HepG2 (cell line): ENCODE data around the gene RAB5A. TPM values are rescaled to one million over a fixed set of nuclear protein-coding genes. Genes with fewer than 3 reads are reported as not detected.
"Not testable (repeated sequence)": the region's sequence is repeated elsewhere in the genome, so short reads cannot be mapped to it uniquely, and the experiment has no call there.

Source experiments
- ATAC-seq: fragments of 200-7000 bp; cut with Tn5 transposase; 3 replicates; pipeline ENCODE4 v1.9.1; 2020; ENCODE audit warnings: mild to moderate bottlenecking, moderate library complexity
- BruUV-seq: library from RNA; stranded (reverse); fragments of 400-500 nt; replicated peaks from 2 replicates; lab custom pipeline; 2021; lab: Mats Ljungman, UMichigan
- CTCF ChIA-PET: fragments of 300-600 bp; formaldehyde crosslinking; extraction: SDS; loops from one replicate; lab custom pipeline; 2021; ENCODE audit warnings: low total read pairs, inconsistent platforms, low intra/inter-chr PET ratio; lab: Yijun Ruan, JAX
- POLR2A ChIA-PET: fragments of 350-600 bp; sonication (Branson Sonifier 250); formaldehyde crosslinking; loops from one replicate; lab custom pipeline; 2020; ENCODE audit warnings: antibody characterized with exemption, inconsistent platforms; lab: Yijun Ruan, JAX
- DNase-seq: peaks from one replicate; pipeline ENCODE4 v3.0.0-alpha.2; 2015; ENCODE audit warnings: low spot score
- FAIRE-seq: peaks from 3 replicates; lab custom pipeline; 2011; peaks lifted over from hg19 to GRCh38; lab: Jason Lieb, UNC
- H2AFZ ChIP-seq: one replicate; pipeline ENCODE4 v1.6.1; 2011; ENCODE audit warnings: low read length, inconsistent platforms
- H3K27ac ChIP-seq: fragments of 300-600 bp; 3 replicates; pipeline ENCODE4 v1.8.0; 2011; ENCODE audit warnings: mixed run types, mild to moderate bottlenecking, mixed read lengths, low read length, inconsistent platforms; ENCODE audit not compliant: insufficient read depth; ENCODE audit errors: extremely low read length
- H3K27me3 ChIP-seq, 2 experiments: fragments of 200-600 bp in 1 of 2; 2 replicates in 1 of 2; 3 replicates in 1 of 2; pipeline versions ENCODE4 v1.6.0 to v1.8.0; 2011; ENCODE audit warnings: low read length in 2 of 2, mild to moderate bottlenecking in 2 of 2, moderate library complexity in 2 of 2, inconsistent platforms in 1 of 2; ENCODE audit not compliant: insufficient read depth in 2 of 2, control insufficient read depth in 1 of 2
- H3K36me3 ChIP-seq, 2 experiments: fragments of 200-600 bp in 1 of 2; replicated peaks in 1 of 2; 2 replicates in 1 of 2; 3 replicates in 1 of 2; pipeline versions ENCODE4 v1.5.1 to v1.8.0; 2011; ENCODE audit warnings: low read length in 2 of 2, inconsistent platforms in 1 of 2; ENCODE audit not compliant: insufficient read depth in 2 of 2, control insufficient read depth in 1 of 2
- H3K4me1 ChIP-seq: 2 replicates; pipeline ENCODE4 v1.5.1; 2012; ENCODE audit warnings: low read length, inconsistent platforms; ENCODE audit not compliant: insufficient read depth
- H3K4me2 ChIP-seq: 2 replicates; pipeline ENCODE4 v1.6.0; 2011; ENCODE audit warnings: low read depth, low read length, inconsistent platforms
- H3K4me3 ChIP-seq, 3 experiments: fragments of 200-600 bp in 1 of 3; sonication (generic), shearing (Covaris generic) in 1 of 3; replicated peaks in 1 of 3; 2 replicates each; pipeline ENCODE4 v1.5.1; 2011 to 2016; ENCODE audit warnings: low read length in 3 of 3, inconsistent platforms in 2 of 3, low read depth in 2 of 3, mild to moderate bottlenecking in 2 of 3, control low read depth in 1 of 3, mixed read lengths in 1 of 3; ENCODE audit not compliant: insufficient read depth in 1 of 3
- H3K79me2 ChIP-seq: one replicate; pipeline ENCODE4 v1.6.1; 2011; ENCODE audit warnings: low read length, inconsistent platforms; ENCODE audit not compliant: insufficient read depth
- H3K9ac ChIP-seq: 2 replicates; pipeline ENCODE4 v1.6.0; 2011; ENCODE audit warnings: mild to moderate bottlenecking, low read depth, low read length, inconsistent platforms; ENCODE audit not compliant: insufficient read depth
- H3K9me3 ChIP-seq: 2 replicates; pipeline ENCODE4 v1.5.1; 2012; ENCODE audit warnings: mild to moderate bottlenecking, low read length
- H4K20me1 ChIP-seq: 2 replicates; pipeline ENCODE4 v1.6.0; 2011; ENCODE audit warnings: inconsistent platforms, mild to moderate bottlenecking, low read length, moderate library complexity; ENCODE audit not compliant: insufficient read depth
- ZBTB33 ChIP-seq: sonication (generic); formaldehyde crosslinking; IDR thresholded peaks from 2 replicates; pipeline ENCODE4 v1.4.0; 2020; ENCODE audit warnings: missing genetic modification reagents
- ZBTB38 ChIP-seq: sonication (generic); formaldehyde crosslinking; IDR thresholded peaks from 2 replicates; pipeline ENCODE4 v1.5.1; 2020; ENCODE audit warnings: mild to moderate bottlenecking, missing genetic modification reagents
- ZNF770 ChIP-seq: sonication (generic); formaldehyde crosslinking; IDR thresholded peaks from 2 replicates; pipeline ENCODE4 v1.5.0; 2020; ENCODE audit warnings: mild to moderate bottlenecking, missing genetic modification reagents
- WGBS: methylation state at CpG from one replicate; pipeline ENCODE4 v1.1.6; 2017; ENCODE audit warnings: low lambda C conversion rate; 5-methylcytosine and 5-hydroxymethylcytosine counted together
- in situ Hi-C: cut with HindIII; loops from 2 replicates; pipeline ENCODE4 v1.10.0; 2017; ENCODE audit warnings: low pct_unique_long_range_greater_than_20kb; ENCODE audit not compliant: extremely low pct_ligation_motif_present
- intact Hi-C: fragments of 100-400 bp; cut with micrococcal nuclease; formaldehyde crosslinking; loops from one replicate; pipeline ENCODE4 v1.10.0; 2022; ENCODE audit not compliant: unreplicated experiment
- polyA plus RNA-seq, 8 experiments: library from polyadenylated mRNA; depleted of rRNA in 3 of 8; stranded (reverse) in 7 of 8; unstranded in 1 of 8; fragments of >200 nt; fragmentation: Illumina TruSeq in 4 of 8; extraction: Trizol in 4 of 8; gene quantifications; 2 replicates each; pipeline versions ENCODE4 v1.2.1 to v1.2.3, GENCODE V29; 2011 to 2016; ENCODE audit warnings: low read depth in 4 of 8, missing spikeins in 1 of 8, mixed read lengths in 1 of 8; ENCODE audit not compliant: insufficient read depth in 1 of 8
- total RNA-seq, 5 experiments: library from RNA; depleted of rRNA; stranded (reverse); fragments of >200 nt; fragmentation: Illumina TruSeq; extraction: Trizol; gene quantifications; 2 replicates each; pipeline ENCODE4 v1.2.3, GENCODE V29; 2016; ENCODE audit warnings: low read depth in 1 of 5

The RAB5A gene
- total and polyA plus RNA-seq, 2 of the 13 experiments (the other 11 are each of a cell fraction or from before 2014, with no cell fraction given) = 16.0 to 27.1 TPM

GRCh38 chr3:19957354-19957753, 10.5 kb downstream of the RAB5A start:
- intact Hi-C loops, H3K27me3 ChIP-seq, H3K27ac ChIP-seq, BruUV-seq, H3K4me2 ChIP-seq, H3K4me1 ChIP-seq, H3K9ac ChIP-seq, CTCF ChIA-PET, FAIRE-seq, H4K20me1 ChIP-seq, in situ Hi-C loops, H2AFZ ChIP-seq, H3K9me3 ChIP-seq, H3K4me3 ChIP-seq, DNase-seq: not testable (repeated sequence)
- 0 out of 2 replicates have a peak, but pooled peaks have one; percentile 17 for TF ChIP-seq ZBTB38 (CRISPR knock-in tag)
- 0 out of 2 replicates have a peak, but pooled peaks have one; percentile 53 for TF ChIP-seq ZNF770
- peak; percentile 97 for TF ChIP-seq ZBTB33 (CRISPR knock-in tag)
- WGBS = 98% methylated on average over 9 of the region's 9 CpGs
- POLR2A ChIA-PET = interaction anchor here (1.9 kb wide), 1 partner anchor 10 kb away, joined by 5 read pairs; no protein-coding TSS in a partner anchor
- peak; percentile 47 for ATAC-seq
- H3K79me2 ChIP-seq = peaks cover 64% of the 10 kb centered on the region
- H3K36me3 ChIP-seq = peaks cover 2 to 43% of the 10 kb centered on the region in 2 experiments; a peak in 4 of 5 replicates
